ENCODE measurements around the gene KLHDC7B. TPM values are rescaled to one million over a fixed set of nuclear protein-coding genes. Genes with fewer than 3 reads are reported as not detected.

The KLHDC7B gene
- total and polyA plus RNA-seq, 2 of the 13 experiments (the other 11 are each of a cell fraction or from before 2014, with no cell fraction given): 0.11 TPM; not detected in 1

DNA sequence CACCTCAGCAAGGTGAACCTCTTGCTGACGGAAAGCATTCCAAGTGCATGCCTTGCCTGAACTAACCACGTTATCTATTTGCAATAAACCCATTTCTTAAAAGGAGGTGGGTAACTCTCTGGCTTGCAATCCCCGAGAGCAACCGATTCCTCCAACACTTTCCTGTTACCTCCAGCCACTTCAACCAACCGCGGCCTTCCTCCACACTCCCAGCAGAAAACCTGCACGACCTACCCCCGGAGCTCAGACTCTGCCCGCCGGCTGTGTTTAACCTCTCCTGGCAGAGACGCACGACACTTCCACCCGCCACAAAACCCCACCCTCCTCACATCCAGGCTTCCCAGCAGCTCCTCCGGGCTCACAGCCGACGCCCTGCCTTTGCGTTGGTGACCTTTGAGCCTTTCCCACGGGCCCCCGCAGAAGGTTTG lies 21.0 kb upstream of the KLHDC7B start (continued):
- TF ChIP-seq ZBTB10 (CRISPR knock-in tag; IDR thresholded peaks at IDR 0.05; ENCODE audit: borderline replicate concordance): no peak
- TF ChIP-seq ZNF274 (CRISPR knock-in tag; IDR thresholded peaks at IDR 0.05): no peak
- no peak for TF ChIP-seq ARNT2 (CRISPR knock-in tag; IDR thresholded peaks at IDR 0.05; ENCODE audit: low read depth)
- no peak for TF ChIP-seq IKZF1 (IDR thresholded peaks at IDR 0.05)
- TF ChIP-seq, protein P1, sequence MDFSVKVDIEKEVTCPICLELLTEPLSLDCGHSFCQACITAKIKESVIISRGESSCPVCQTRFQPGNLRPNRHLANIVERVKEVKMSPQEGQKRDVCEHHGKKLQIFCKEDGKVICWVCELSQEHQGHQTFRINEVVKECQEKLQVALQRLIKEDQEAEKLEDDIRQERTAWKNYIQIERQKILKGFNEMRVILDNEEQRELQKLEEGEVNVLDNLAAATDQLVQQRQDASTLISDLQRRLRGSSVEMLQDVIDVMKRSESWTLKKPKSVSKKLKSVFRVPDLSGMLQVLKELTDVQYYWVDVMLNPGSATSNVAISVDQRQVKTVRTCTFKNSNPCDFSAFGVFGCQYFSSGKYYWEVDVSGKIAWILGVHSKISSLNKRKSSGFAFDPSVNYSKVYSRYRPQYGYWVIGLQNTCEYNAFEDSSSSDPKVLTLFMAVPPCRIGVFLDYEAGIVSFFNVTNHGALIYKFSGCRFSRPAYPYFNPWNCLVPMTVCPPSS (IDR thresholded peaks at IDR 0.05): no peak
- TF ChIP-seq, protein P2, sequence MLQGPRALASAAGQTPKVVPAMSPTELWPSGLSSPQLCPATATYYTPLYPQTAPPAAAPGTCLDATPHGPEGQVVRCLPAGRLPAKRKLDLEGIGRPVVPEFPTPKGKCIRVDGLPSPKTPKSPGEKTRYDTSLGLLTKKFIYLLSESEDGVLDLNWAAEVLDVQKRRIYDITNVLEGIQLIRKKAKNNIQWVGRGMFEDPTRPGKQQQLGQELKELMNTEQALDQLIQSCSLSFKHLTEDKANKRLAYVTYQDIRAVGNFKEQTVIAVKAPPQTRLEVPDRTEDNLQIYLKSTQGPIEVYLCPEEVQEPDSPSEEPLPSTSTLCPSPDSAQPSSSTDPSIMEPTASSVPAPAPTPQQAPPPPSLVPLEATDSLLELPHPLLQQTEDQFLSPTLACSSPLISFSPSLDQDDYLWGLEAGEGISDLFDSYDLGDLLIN (CRISPR knock-in tag; IDR thresholded peaks at IDR 0.05; ENCODE audit: borderline replicate concordance): no peak
- TF ChIP-seq ZNF788 (CRISPR knock-in tag; IDR thresholded peaks at IDR 0.05; ENCODE audit: borderline replicate concordance): no peak
- 0 out of 2 replicates have a peak, but pooled peaks have one; percentile 10 for TF ChIP-seq MEF2D (CRISPR knock-in tag; IDR thresholded peaks at IDR 0.05)
- peak; percentile 28 for TF ChIP-seq SRSF1 (optimal IDR thresholded peaks at IDR 0.05; ENCODE audit: low read depth, low read length)
- no peak for TF ChIP-seq JUND (CRISPR knock-in tag; IDR thresholded peaks at IDR 0.05)
- TF ChIP-seq THRA (CRISPR knock-in tag; IDR thresholded peaks at IDR 0.05; ENCODE audit: borderline replicate concordance): no peak
- no peak for TF ChIP-seq ATF7-NPFF (CRISPR knock-in tag; IDR thresholded peaks at IDR 0.05; ENCODE audit: low read depth)
- TF ChIP-seq, protein P3, sequence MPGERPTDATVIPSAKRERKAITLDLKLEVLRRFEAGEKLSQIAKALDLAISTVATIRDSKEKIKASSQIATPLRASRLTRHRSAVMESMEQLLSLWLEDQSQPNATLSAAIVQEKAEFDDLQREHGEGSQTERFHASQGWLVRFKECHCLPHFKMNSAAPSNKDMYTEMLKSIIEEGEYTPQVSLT (CRISPR knock-in tag; IDR thresholded peaks at IDR 0.05; ENCODE audit: borderline replicate concordance, low read depth): no peak
- no peak for TF ChIP-seq HOXA9 (CRISPR knock-in tag; IDR thresholded peaks at IDR 0.05; ENCODE audit: borderline replicate concordance)
- TF ChIP-seq ZNF350 (CRISPR knock-in tag; IDR thresholded peaks at IDR 0.05; ENCODE audit: borderline replicate concordance, low read depth): no peak
- no peak for TF ChIP-seq ZNF234 (CRISPR knock-in tag; conservative IDR thresholded peaks at IDR 0.05)
